ENCODE measurements around the gene ZDHHC24.

DNA sequence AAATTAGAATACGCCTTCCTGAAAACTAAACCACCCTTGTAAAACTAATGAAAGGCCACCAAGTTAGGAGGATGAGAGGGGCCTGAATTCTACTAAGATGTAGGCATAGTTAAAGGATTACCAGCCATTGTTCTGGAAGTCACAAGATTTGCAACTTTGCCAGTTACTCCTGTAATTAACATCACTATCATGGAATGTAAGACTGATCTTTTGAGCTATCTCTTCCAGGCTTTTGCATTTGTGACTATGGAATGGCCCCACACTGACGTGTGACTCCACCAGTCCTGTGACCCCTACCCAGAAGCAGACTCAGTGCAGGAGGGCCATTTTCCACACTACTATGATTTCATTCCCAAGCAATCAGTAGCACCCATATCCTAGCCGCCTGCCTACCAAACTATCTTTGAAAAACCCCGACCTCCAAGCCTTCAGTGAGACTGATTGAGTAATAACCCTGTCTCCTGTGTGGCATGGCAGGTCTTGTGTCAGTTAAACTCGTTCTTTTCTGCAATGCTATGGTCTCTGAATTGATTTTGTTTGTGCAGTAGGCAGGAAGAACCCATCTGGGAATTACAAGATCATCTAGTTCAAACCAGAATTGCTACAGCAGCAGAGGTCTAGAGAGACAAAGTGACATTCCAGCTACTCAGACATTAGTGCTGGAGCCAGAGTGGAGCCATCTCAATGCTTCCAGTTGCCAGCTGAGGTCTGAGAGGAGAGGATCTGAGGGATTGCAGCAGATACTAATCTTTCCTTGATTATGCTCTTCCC, 24.4 kb upstream of the ZDHHC24 start:
- TF ChIP-seq, protein P1, sequence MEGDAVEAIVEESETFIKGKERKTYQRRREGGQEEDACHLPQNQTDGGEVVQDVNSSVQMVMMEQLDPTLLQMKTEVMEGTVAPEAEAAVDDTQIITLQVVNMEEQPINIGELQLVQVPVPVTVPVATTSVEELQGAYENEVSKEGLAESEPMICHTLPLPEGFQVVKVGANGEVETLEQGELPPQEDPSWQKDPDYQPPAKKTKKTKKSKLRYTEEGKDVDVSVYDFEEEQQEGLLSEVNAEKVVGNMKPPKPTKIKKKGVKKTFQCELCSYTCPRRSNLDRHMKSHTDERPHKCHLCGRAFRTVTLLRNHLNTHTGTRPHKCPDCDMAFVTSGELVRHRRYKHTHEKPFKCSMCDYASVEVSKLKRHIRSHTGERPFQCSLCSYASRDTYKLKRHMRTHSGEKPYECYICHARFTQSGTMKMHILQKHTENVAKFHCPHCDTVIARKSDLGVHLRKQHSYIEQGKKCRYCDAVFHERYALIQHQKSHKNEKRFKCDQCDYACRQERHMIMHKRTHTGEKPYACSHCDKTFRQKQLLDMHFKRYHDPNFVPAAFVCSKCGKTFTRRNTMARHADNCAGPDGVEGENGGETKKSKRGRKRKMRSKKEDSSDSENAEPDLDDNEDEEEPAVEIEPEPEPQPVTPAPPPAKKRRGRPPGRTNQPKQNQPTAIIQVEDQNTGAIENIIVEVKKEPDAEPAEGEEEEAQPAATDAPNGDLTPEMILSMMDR (IDR thresholded peaks at IDR 0.05 in 4 of 5, conservative IDR thresholded peaks at IDR 0.05 in 1 of 5): no peak
- no peak for TF ChIP-seq POLR2A (IDR thresholded peaks at IDR 0.05)
